ENCODE data around the gene ODAD2.

GRCh38 chr10:27912231-27912630, 86.6 kb downstream of the ODAD2 start:
- no peak for TF ChIP-seq CTCF (IDR thresholded peaks at IDR 0.05; ENCODE audit: poor library complexity, severe bottlenecking)
- TF ChIP-seq, protein P1, sequence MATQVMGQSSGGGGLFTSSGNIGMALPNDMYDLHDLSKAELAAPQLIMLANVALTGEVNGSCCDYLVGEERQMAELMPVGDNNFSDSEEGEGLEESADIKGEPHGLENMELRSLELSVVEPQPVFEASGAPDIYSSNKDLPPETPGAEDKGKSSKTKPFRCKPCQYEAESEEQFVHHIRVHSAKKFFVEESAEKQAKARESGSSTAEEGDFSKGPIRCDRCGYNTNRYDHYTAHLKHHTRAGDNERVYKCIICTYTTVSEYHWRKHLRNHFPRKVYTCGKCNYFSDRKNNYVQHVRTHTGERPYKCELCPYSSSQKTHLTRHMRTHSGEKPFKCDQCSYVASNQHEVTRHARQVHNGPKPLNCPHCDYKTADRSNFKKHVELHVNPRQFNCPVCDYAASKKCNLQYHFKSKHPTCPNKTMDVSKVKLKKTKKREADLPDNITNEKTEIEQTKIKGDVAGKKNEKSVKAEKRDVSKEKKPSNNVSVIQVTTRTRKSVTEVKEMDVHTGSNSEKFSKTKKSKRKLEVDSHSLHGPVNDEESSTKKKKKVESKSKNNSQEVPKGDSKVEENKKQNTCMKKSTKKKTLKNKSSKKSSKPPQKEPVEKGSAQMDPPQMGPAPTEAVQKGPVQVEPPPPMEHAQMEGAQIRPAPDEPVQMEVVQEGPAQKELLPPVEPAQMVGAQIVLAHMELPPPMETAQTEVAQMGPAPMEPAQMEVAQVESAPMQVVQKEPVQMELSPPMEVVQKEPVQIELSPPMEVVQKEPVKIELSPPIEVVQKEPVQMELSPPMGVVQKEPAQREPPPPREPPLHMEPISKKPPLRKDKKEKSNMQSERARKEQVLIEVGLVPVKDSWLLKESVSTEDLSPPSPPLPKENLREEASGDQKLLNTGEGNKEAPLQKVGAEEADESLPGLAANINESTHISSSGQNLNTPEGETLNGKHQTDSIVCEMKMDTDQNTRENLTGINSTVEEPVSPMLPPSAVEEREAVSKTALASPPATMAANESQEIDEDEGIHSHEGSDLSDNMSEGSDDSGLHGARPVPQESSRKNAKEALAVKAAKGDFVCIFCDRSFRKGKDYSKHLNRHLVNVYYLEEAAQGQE (IDR thresholded peaks at IDR 0.05; ENCODE audit: borderline replicate concordance), result no peak
